GM19023 (cell line): Measurements from ENCODE around the gene GOSR2.
"Not testable (repeated sequence)": the region's sequence is repeated elsewhere in the genome, so short reads cannot be mapped to it uniquely, and the experiment has no call there.

Experiments
- ATAC-seq: cut with Tn5 transposase; IDR thresholded peaks from one replicate; pipeline ENCODE4 v1.9.1; 2021; ENCODE audit warnings: mild to moderate bottlenecking, moderate library complexity; ENCODE audit not compliant: unreplicated experiment

GOSR2 gene

GRCh38 chr17:46928467-46929261, 5.7 kb downstream of the GOSR2 start:
- no peak for ATAC-seq

- ATAC-seq = no peak
Measured at GRCh38 chr17:46929413-46929812, 6.5 kb downstream of the GOSR2 start.

- no peak for ATAC-seq
Measured at GRCh38 chr17:46930051-46930450, 7.1 kb downstream of the GOSR2 start.

- ATAC-seq = no peak
Measured at GRCh38 chr17:46931596-46931995, 8.6 kb downstream of the GOSR2 start.

GRCh38 chr17:46935658-46936266, 12.8 kb downstream of the GOSR2 start:
- ATAC-seq = no peak

GRCh38 chr17:46940692-46941404, 17.9 kb downstream of the GOSR2 start:
- peak; percentile 65 for ATAC-seq

- ATAC-seq = no peak
Measured at GRCh38 chr17:46942441-46943217, 19.7 kb downstream of the GOSR2 start.

GRCh38 chr17:46943218-46943500, 20.2 kb downstream of the GOSR2 start:
- ATAC-seq = no peak

- ATAC-seq = no peak
Measured at GRCh38 chr17:46943501-46944393, 20.8 kb downstream of the GOSR2 start.

- ATAC-seq = no peak
Measured at GRCh38 chr17:46944931-46945330, 22.0 kb downstream of the GOSR2 start.

GRCh38 chr17:46947216-46947615, 24.3 kb downstream of the GOSR2 start:
- no peak for ATAC-seq

- no peak for ATAC-seq
Measured at GRCh38 chr17:46948544-46948943, 25.6 kb downstream of the GOSR2 start.

- no peak for ATAC-seq
Measured at GRCh38 chr17:46949291-46950174, 26.6 kb downstream of the GOSR2 start.

- ATAC-seq = no peak
Measured at GRCh38 chr17:46950342-46950996, 27.5 kb downstream of the GOSR2 start.

GRCh38 chr17:46950997-46951621, 28.1 kb downstream of the GOSR2 start:
- no peak for ATAC-seq

GRCh38 chr17:46951706-46952105, 28.7 kb downstream of the GOSR2 start:
- no peak for ATAC-seq

- no peak for ATAC-seq
Measured at GRCh38 chr17:46952115-46952514, 29.2 kb downstream of the GOSR2 start.

- ATAC-seq = not testable (repeated sequence)
Measured at GRCh38 chr17:46953191-46953590, 30.2 kb downstream of the GOSR2 start.
